K562 (cell line): ENCODE measurements around the gene ACOX2. TPM values are rescaled to one million over a fixed set of nuclear protein-coding genes. Genes with fewer than 3 reads are reported as not detected.

Source experiments
- ATAC-seq: fragments of 200-7000 bp; cut with Tn5 transposase; 3 replicates; pipeline ENCODE4 v1.9.1; 2020; ENCODE audit warnings: moderate library complexity
- BruUV-seq: library from RNA; stranded (reverse); fragments of 400-500 nt; replicated peaks from 2 replicates; lab custom pipeline; 2021; lab: Mats Ljungman, UMichigan
- CTCF ChIA-PET: fragments of 300-600 bp; formaldehyde crosslinking; extraction: SDS; loops from one replicate; lab custom pipeline; 2021; ENCODE audit warnings: low intra/inter-chr PET ratio; lab: Yijun Ruan, JAX
- POLR2A ChIA-PET: fragments of 300-600, 350-650 bp; sonication (Branson Sonifier 250); formaldehyde crosslinking; extraction: SDS; loops from one replicate; lab custom pipeline; 2021; ENCODE audit warnings: antibody characterized with exemption, inconsistent platforms; lab: Yijun Ruan, JAX
- DNase-seq, 4 experiments: peaks; one replicate each; pipeline versions ENCODE4 v3.0.0 to v3.0.0-alpha.2; 2011 to 2018; ENCODE audit warnings: low spot score in 3 of 4, mixed read lengths in 3 of 4; ENCODE audit errors: extremely low read depth in 1 of 4
- FAIRE-seq: peaks from 2 replicates; lab custom pipeline; 2011; peaks lifted over from hg19 to GRCh38; lab: Jason Lieb, UNC
- H2AFZ ChIP-seq: 2 replicates; pipeline ENCODE4 v1.6.0; 2011; ENCODE audit warnings: low read depth, low read length, control low read depth, inconsistent platforms
- H3K27ac ChIP-seq: fragments of 200-600 bp; 3 replicates; pipeline ENCODE4 v1.8.0; 2011; ENCODE audit warnings: low read depth, mild to moderate bottlenecking, control low read depth, inconsistent platforms, low read length, moderate library complexity, mixed read lengths; ENCODE audit errors: extremely low read depth
- H3K27me3 ChIP-seq, 2 experiments: fragments of 300-600 bp in 1 of 2; 2 replicates in 1 of 2; 3 replicates in 1 of 2; pipeline versions ENCODE4 v1.6.0 to v1.8.0; 2011; ENCODE audit warnings: inconsistent platforms in 2 of 2, low read length in 2 of 2, mild to moderate bottlenecking in 1 of 2, mixed read lengths in 1 of 2, moderate library complexity in 1 of 2; ENCODE audit not compliant: control insufficient read depth in 2 of 2, insufficient read depth in 2 of 2
- H3K36me3 ChIP-seq: fragments of 300-600 bp; 3 replicates; pipeline ENCODE4 v1.8.0; 2011; ENCODE audit warnings: mild to moderate bottlenecking, low read length, inconsistent platforms; ENCODE audit not compliant: control insufficient read depth, insufficient read depth
- H3K4me1 ChIP-seq, 2 experiments: fragments of 200-600 bp in 1 of 2; replicated peaks in 1 of 2; 2 replicates in 1 of 2; 3 replicates in 1 of 2; pipeline versions ENCODE4 v1.5.1 to v1.8.0; 2011; ENCODE audit warnings: inconsistent platforms in 2 of 2, low read length in 2 of 2, mild to moderate bottlenecking in 1 of 2, mixed read lengths in 1 of 2, moderate library complexity in 1 of 2; ENCODE audit not compliant: control insufficient read depth in 2 of 2, insufficient read depth in 2 of 2
- H3K4me2 ChIP-seq: 2 replicates; pipeline ENCODE4 v1.6.1; 2011; ENCODE audit warnings: low read length, control low read depth, inconsistent platforms, mixed read lengths; ENCODE audit not compliant: insufficient read depth
- H3K4me3 ChIP-seq: fragments of 200-600 bp; sonication (generic), shearing (Covaris generic); 2 replicates; pipeline ENCODE4 v1.5.1; 2016; ENCODE audit warnings: control low read depth, inconsistent platforms
- H3K79me2 ChIP-seq: fragments of 200-600 bp; 3 replicates; pipeline ENCODE4 v1.8.0; 2011; ENCODE audit warnings: low read length, inconsistent platforms; ENCODE audit not compliant: control insufficient read depth, insufficient read depth
- H3K9ac ChIP-seq, 2 experiments: 2 replicates each; pipeline versions ENCODE4 v1.6.0 to v1.6.1; 2011; ENCODE audit warnings: low read depth in 2 of 2, low read length in 2 of 2, control low read depth in 1 of 2, inconsistent platforms in 1 of 2, mild to moderate bottlenecking in 1 of 2, mixed read lengths in 1 of 2; ENCODE audit not compliant: insufficient read depth in 1 of 2
- H3K9me1 ChIP-seq: one replicate; pipeline ENCODE4 v1.6.0; 2011; ENCODE audit warnings: inconsistent platforms, mild to moderate bottlenecking, low read length, moderate library complexity; ENCODE audit not compliant: control insufficient read depth, insufficient read depth
- H3K9me3 ChIP-seq: replicated peaks from 2 replicates; pipeline ENCODE4 v1.5.1; 2011; ENCODE audit warnings: low read depth, low read length, inconsistent platforms; ENCODE audit not compliant: control insufficient read depth, insufficient read depth
- H4K20me1 ChIP-seq: replicated peaks from 2 replicates; pipeline ENCODE4 v1.6.1; 2011; ENCODE audit warnings: low read length, inconsistent platforms, mixed read lengths; ENCODE audit not compliant: control insufficient read depth, insufficient read depth
- CBX1 ChIP-seq: sonication (generic); IDR thresholded peaks from 2 replicates; pipeline ENCODE4 v1.6.1; 2016; ENCODE audit warnings: antibody characterized with exemption, low read depth, mild to moderate bottlenecking
- DEAF1 ChIP-seq: fragments of 450-650 bp; formaldehyde crosslinking; IDR thresholded peaks from 2 replicates; pipeline ENCODE4 v1.4.0; 2020; ENCODE audit warnings: mild to moderate bottlenecking, moderate library complexity
- GABPB2 ChIP-seq: fragments of 250-450 bp; sonication (Bioruptor Pico); conservative IDR thresholded peaks from 2 replicates; pipeline ENCODE4 v1.5.1; 2021; ENCODE audit warnings: mild to moderate bottlenecking
- NFIC ChIP-seq: fragments of 450-650 bp; IDR thresholded peaks from 2 replicates; pipeline ENCODE4 v1.6.1; 2017; ENCODE audit warnings: mild to moderate bottlenecking, inconsistent platforms
- PATZ1 ChIP-seq: fragments of 250-450 bp; sonication (Bioruptor Pico); IDR thresholded peaks from 2 replicates; pipeline ENCODE4 v1.5.0; 2020; ENCODE audit warnings: mild to moderate bottlenecking, borderline replicate concordance
- PBX2 ChIP-seq, 2 experiments: IDR thresholded peaks in 1 of 2; conservative IDR thresholded peaks in 1 of 2; 2 replicates each; pipeline ENCODE4 v1.6.1; 2016; ENCODE audit warnings: low read depth in 2 of 2, mild to moderate bottlenecking in 1 of 2, missing compliant biosample characterization in 1 of 2, missing genetic modification characterization in 1 of 2, moderate library complexity in 1 of 2
- POLR2G ChIP-seq: fragments of 200-400 bp; formaldehyde crosslinking; IDR thresholded peaks from 2 replicates; pipeline ENCODE4 v1.6.1; 2017; ENCODE audit warnings: low read depth, mild to moderate bottlenecking, antibody characterized with exemption, low read length, moderate library complexity
- ZNF668 ChIP-seq: fragments of 250-450 bp; sonication (Bioruptor Pico); IDR thresholded peaks from 2 replicates; pipeline ENCODE4 v1.8.0; 2022; ENCODE audit warnings: mild to moderate bottlenecking, inconsistent platforms
- ZNF75A ChIP-seq: fragments of 450-650 bp; formaldehyde crosslinking; IDR thresholded peaks from 2 replicates; pipeline ENCODE4 v1.4.0; 2020; ENCODE audit warnings: mild to moderate bottlenecking
- WGBS: fragments of 100-300 bp; shearing (Covaris generic); methylation state at CpG from one replicate; pipeline ENCODE4 v1.1.6; 2016; ENCODE audit warnings: low coverage, mixed read lengths; ENCODE audit not compliant: insufficient coverage; ENCODE audit errors: missing lambda C conversion rate; 5-methylcytosine and 5-hydroxymethylcytosine counted together
- in situ Hi-C: fragments of 300-500 bp; cut with MboI; formaldehyde crosslinking; loops from 4 replicates; pipeline ENCODE4 v1.15.0; 2018; ENCODE audit warnings: inconsistent platforms, mixed read lengths
- intact Hi-C: fragments of 100-400 bp; cut with micrococcal nuclease; formaldehyde crosslinking; loops from 2 replicates; pipeline ENCODE4 v1.14.2; 2022
- polyA plus RNA-seq, 8 experiments: library from polyadenylated mRNA; depleted of rRNA in 4 of 8; stranded (reverse) in 5 of 8; unstranded in 3 of 8; fragments of >200 nt; fragmentation: Nextera tagmentation in 2 of 8; fragmentation: Illumina TruSeq in 1 of 8; extraction: Ambion mirVana in 2 of 8; extraction: Trizol in 1 of 8; gene quantifications; 2 replicates each; pipeline versions ENCODE4 v1.2.1 to v1.2.3, GENCODE V29; 2011 to 2014; ENCODE audit warnings: inconsistent platforms in 1 of 8, missing spikeins in 1 of 8
- total RNA-seq, 7 experiments: library from RNA; depleted of rRNA in 6 of 7; stranded (reverse); fragments of >200 nt in 6 of 7; fragmentation: Illumina TruSeq in 2 of 7; extraction: Trizol in 2 of 7; gene quantifications; 2 replicates each; pipeline versions ENCODE4 v1.2.1 to v1.2.3, GENCODE V29; 2011 to 2021; ENCODE audit warnings: low replicate concordance in 1 of 7

Gene ACOX2
- total and polyA plus RNA-seq, 9 of the 15 experiments (the other 6 are each of a cell fraction or from before 2014, with no cell fraction given): 0.15 TPM; not detected in 8

- FAIRE-seq: no peak
- Histone ChIP-seq H3K9me1 (no peaks in the 10 kb centered on the region), H4K20me1 (no peaks in the 10 kb centered on the region), H3K4me1 (no peaks in the 10 kb centered on the region), H3K4me3 (no peak overlapping the region), H3K27ac (no peak overlapping the region), H3K27me3 (peaks cover 0 to 41% of the 10 kb centered on the region in 2 experiments; a peak in 2 of 5 replicates), H3K9me3 (no peaks in the 10 kb centered on the region), H3K9ac (no peak overlapping the region), H3K36me3 (no peaks in the 10 kb centered on the region), H3K4me2 (no peak overlapping the region), H3K79me2 (no peaks in the 10 kb centered on the region), H2AFZ (no peak overlapping the region)
- BruUV-seq: no TSS peak
- intact Hi-C loops (no loop called here), in situ Hi-C loops (no loop called here)
- ATAC-seq: no peak
- WGBS: 0% methylated on average over 6 of the region's 6 CpGs
- POLR2A ChIA-PET: no interaction called here
- CTCF ChIA-PET: no interaction called here
- DNase-seq: no peak
- TF ChIP-seq ZNF75A (CRISPR knock-in tag): no peak
- no peak for TF ChIP-seq DEAF1 (CRISPR knock-in tag)
- TF ChIP-seq POLR2G: no peak
- TF ChIP-seq GABPB2: no peak
- TF ChIP-seq PATZ1 (CRISPR knock-in tag): no peak
- TF ChIP-seq ZNF668 (CRISPR knock-in tag): no peak
- TF ChIP-seq CBX1: no peak
- no peak for TF ChIP-seq PBX2 (CRISPR knock-in tag; IDR thresholded peaks at IDR 0.05; ENCODE audit: low read depth)
- TF ChIP-seq PBX2 (tag; conservative IDR thresholded peaks at IDR 0.05; ENCODE audit: low read depth): no peak
- no peak for TF ChIP-seq NFIC
Measured at GRCh38 chr3:58563386-58564035, 26.5 kb upstream of the ACOX2 start.
